T-helper 1 cell treated with Interleukin-12 subunit alpha and Interleukin-12 subunit beta and Interleukin-4 antibody, amounts not matched to agents 30 ng/mL and 1 ng/mL, for 36 hours (primary cell): ENCODE results near the gene YIPF7. TPM values are rescaled to one million over a fixed set of nuclear protein-coding genes. Genes with fewer than 3 reads are reported as not detected.

ENCODE experiments used
- intact Hi-C: fragments of 100-400 bp; cut with micrococcal nuclease; formaldehyde crosslinking; loops from one replicate; pipeline ENCODE4 v1.15.1; 2024
- total RNA-seq: library from RNA; stranded (reverse); gene quantifications from 2 replicates; pipeline ENCODE4 v1.2.3, GENCODE V29; 2022

The YIPF7 gene
- total RNA-seq, 1 donor from 2014 or later: not detected

DNA sequence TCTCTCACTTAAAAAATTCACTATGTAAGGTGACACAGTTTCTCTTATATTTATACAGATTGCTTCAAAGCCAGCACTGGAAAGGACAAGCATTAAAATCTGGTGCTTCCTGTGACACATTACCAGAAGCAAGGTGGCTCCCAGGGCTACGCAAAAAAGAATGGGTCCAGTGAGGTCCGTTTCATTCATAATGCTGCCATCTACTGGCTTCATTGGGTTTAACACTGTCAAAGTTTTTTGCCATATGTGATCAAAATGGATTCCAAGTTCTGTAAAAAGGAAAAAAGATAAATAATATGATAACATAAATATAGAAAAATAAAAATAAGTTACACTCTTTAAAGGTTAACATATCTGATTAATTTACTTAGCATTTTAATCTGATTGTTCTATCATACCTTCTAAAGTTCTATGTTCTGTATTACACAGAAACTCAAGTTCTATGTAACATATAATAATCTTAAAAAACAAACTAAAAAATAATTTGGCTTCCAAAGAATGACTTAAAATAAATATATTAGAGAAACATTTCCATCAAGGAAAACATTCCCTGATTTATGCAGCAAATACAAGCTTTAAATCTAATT is 22.1 kb downstream of the YIPF7 start:
- intact Hi-C loops: loop anchor here (1.0 kb wide), 1 partner anchor 180 kb away; no protein-coding TSS in a partner anchor

DNA sequence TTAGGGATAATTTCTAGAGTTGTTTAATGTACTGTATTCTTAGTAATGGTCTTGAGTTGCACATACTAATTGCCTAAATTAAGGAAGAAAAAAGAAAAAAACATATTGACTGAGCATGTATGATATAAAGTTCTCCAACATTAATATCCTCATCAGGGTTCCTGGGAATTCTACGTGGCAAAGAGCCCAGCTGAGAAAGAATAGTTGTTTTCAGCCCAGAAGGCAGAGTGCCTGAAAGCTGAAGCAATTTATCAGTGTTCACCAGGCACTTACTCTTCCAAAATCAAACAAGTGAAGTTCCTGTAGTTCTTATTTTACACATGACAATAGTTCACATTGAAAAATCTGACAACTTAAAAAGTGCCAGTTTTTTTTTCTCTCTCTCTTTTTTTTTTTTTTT is 27.7 kb downstream of the YIPF7 start:
- intact Hi-C loops: no loop called here

DNA sequence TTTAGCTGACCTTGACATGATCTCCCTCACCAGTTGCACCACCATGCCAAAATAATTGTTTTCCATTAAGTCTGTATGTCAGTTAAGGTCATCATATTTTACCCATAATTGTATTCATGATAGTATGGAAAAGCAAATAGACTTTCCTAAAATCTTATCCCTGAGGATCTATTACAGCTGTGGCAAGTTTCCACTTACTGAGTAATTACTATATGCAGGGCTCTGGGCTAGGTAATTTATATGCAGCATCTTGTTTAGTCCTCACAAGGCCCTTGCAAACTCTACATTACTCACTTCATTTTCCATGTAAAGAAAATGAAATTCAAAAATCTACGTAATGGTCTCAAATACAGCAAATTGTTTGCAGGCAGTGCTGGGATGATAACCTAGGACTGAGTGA is 34.8 kb downstream of the YIPF7 start:
- intact Hi-C loops: no loop called here

DNA sequence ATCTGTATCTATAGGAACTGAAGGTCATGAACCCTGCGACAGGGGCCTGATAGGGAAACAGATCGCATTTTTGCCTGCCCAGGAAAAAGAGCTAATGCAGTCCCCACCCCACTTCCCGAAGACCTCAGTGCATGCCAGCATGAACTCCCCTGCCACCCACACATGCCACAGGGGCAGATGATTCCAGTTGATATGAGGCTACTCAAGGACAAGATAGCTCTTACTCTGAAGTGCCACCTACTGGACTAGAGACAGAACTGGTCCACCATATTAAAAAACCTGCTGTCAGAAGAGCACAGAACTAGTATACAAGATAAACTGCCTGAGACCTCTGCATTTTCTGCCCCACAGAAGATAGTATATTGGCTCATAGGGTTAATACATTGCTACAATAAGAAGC is 68.0 kb downstream of the YIPF7 start:
- intact Hi-C loops: no loop called here

DNA sequence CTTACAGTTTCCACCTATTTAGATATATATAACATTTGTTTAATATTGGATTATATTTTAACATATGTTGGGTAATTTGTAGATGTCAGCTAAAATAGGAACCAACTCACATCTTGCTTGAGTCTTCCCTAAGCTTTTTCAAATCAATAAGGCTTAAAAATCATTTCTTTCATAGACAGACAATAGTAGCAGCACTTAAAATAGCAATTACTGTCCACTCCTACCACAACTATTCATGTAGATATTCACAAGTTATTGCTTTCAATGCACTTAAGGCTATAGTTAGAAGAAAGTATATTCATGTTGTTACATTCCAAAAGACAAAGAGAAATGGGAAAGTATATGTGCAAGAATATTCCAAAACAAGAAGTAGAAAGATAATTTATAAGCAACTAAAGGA is 71.2 kb downstream of the YIPF7 start:
- intact Hi-C loops: no loop called here

DNA sequence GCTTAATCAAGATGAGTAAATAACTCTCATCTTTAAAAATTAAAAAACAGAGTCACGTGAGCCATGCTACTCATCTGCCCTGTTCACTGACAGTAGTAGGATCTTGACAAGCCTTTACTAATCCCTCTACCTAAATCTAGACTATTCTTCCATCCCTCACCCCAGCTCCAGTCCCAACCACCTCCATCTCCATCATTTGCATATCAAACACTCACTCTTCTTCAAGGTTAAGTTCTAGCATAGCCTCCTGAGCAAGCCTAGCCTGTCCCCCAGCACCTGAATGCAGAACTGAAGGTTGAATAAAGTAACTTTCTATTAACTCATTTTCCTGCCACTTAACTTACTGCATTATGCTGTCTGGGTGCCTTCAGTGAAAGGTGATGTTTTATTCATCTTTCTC is 72.5 kb downstream of the YIPF7 start:
- intact Hi-C loops: no loop called here

Other genes with a start within 250 kb of the YIPF7 start
- not detected in 2 replicates for gene KCTD8, start 202.8 kb downstream of the YIPF7 start, total RNA-seq
- gene GUF1, start 26.8 kb upstream of the YIPF7 start, total RNA-seq: 23.3 and 25.4 TPM in 2 replicates
- gene GNPDA2, start 74.9 kb upstream of the YIPF7 start, total RNA-seq: 15.2 TPM in 2 replicates